IMR-90 (cell line): Measurements from ENCODE around the gene RHOT1. TPM values are rescaled to one million over a fixed set of nuclear protein-coding genes. Genes with fewer than 3 reads are reported as not detected.
"Not testable (repeated sequence)": the region's sequence is repeated elsewhere in the genome, so short reads cannot be mapped to it uniquely, and the experiment has no call there.

Experiments
- ATAC-seq: fragments of 200-7000 bp; cut with Tn5 transposase; 2 replicates; pipeline ENCODE4 v1.9.1; 2020; ENCODE audit warnings: low read depth, mild to moderate bottlenecking, moderate library complexity
- BruUV-seq: library from RNA; stranded (reverse); fragments of 400-500 nt; replicated peaks from 2 replicates; lab custom pipeline; 2021; lab: Mats Ljungman, UMichigan
- CTCF ChIA-PET: fragments of 300-600 bp; formaldehyde crosslinking; extraction: SDS; loops from one replicate; lab custom pipeline; 2021; ENCODE audit warnings: antibody characterized with exemption; lab: Yijun Ruan, JAX
- POLR2A ChIA-PET: fragments of 300-600 bp; sonication (Branson Sonifier 250); formaldehyde crosslinking; loops from one replicate; lab custom pipeline; 2022; ENCODE audit warnings: antibody characterized with exemption; ENCODE audit not compliant: unreplicated experiment; lab: Charles Lee
- DNase-seq: peaks from one replicate; pipeline ENCODE4 v3.0.0; 2013
- H2AFZ ChIP-seq: replicated peaks from 2 replicates; pipeline ENCODE3; 2013; ENCODE audit warnings: low read length, mild to moderate bottlenecking; ENCODE audit not compliant: poor library complexity
- H2AK5ac ChIP-seq: 2 replicates; pipeline ENCODE4 v1.6.1; 2013; ENCODE audit warnings: low read depth, low read length, inconsistent platforms
- H2AK9ac ChIP-seq: replicated peaks from 2 replicates; pipeline ENCODE3; 2013; ENCODE audit warnings: mild to moderate bottlenecking, low read depth, low read length, moderate library complexity; ENCODE audit not compliant: poor library complexity
- H2BK120ac ChIP-seq: 2 replicates; pipeline ENCODE4 v1.6.1; 2013; ENCODE audit warnings: low read depth, low read length, inconsistent platforms
- H2BK15ac ChIP-seq: 3 replicates; pipeline ENCODE4 v1.6.1; 2013; ENCODE audit warnings: low read depth, low read length, inconsistent platforms
- H2BK20ac ChIP-seq: 2 replicates; pipeline ENCODE4 v1.6.1; 2013; ENCODE audit warnings: low read depth, mild to moderate bottlenecking, inconsistent platforms, low read length, moderate library complexity
- H2BK5ac ChIP-seq: 2 replicates; pipeline ENCODE4 v1.6.1; 2013; ENCODE audit warnings: mild to moderate bottlenecking, low read depth, low read length, inconsistent platforms; ENCODE audit not compliant: poor library complexity, severe bottlenecking
- H3K14ac ChIP-seq: replicated peaks from 2 replicates; pipeline ENCODE4 v1.6.1; 2013; ENCODE audit warnings: low read depth, low read length, inconsistent platforms
- H3K18ac ChIP-seq: 2 replicates; pipeline ENCODE4 v1.6.1; 2013; ENCODE audit warnings: low read depth, low read length, control low read depth
- H3K23ac ChIP-seq: 2 replicates; pipeline ENCODE4 v1.6.1; 2013; ENCODE audit warnings: low read depth, low read length, inconsistent platforms
- H3K27ac ChIP-seq: 2 replicates; pipeline ENCODE4 v1.5.1; 2013; ENCODE audit warnings: mild to moderate bottlenecking, control low read depth, low read length; ENCODE audit not compliant: insufficient read depth
- H3K27me3 ChIP-seq: 2 replicates; pipeline ENCODE4 v1.6.1; 2013; ENCODE audit warnings: low read length; ENCODE audit not compliant: control insufficient read depth, insufficient read depth
- H3K36me3 ChIP-seq: 2 replicates; pipeline ENCODE4 v1.6.1; 2013; ENCODE audit warnings: low read length, mixed read lengths; ENCODE audit not compliant: control insufficient read depth, insufficient read depth
- H3K4ac ChIP-seq: 2 replicates; pipeline ENCODE4 v1.6.1; 2013; ENCODE audit warnings: low read depth, low read length, inconsistent platforms
- H3K4me1 ChIP-seq: 2 replicates; pipeline ENCODE4 v1.6.1; 2013; ENCODE audit warnings: low read length, mixed read lengths; ENCODE audit not compliant: control insufficient read depth, insufficient read depth
- H3K4me2 ChIP-seq: 2 replicates; pipeline ENCODE4 v1.6.1; 2013; ENCODE audit warnings: low read depth, mild to moderate bottlenecking, control low read depth, low read length, moderate library complexity
- H3K4me3 ChIP-seq: 2 replicates; pipeline ENCODE4 v1.5.1; 2013; ENCODE audit warnings: low read depth, mild to moderate bottlenecking, control low read depth, low read length, moderate library complexity; ENCODE audit not compliant: insufficient read depth
- H3K56ac ChIP-seq: 2 replicates; pipeline ENCODE4 v1.6.1; 2013; ENCODE audit warnings: low read length, inconsistent platforms; ENCODE audit not compliant: insufficient read depth; ENCODE audit errors: extremely low read depth
- H3K79me1 ChIP-seq, 2 experiments: 2 replicates each; pipeline ENCODE4 v1.6.1; 2013; ENCODE audit warnings: low read length in 2 of 2, inconsistent platforms in 1 of 2, low read depth in 1 of 2
- H3K9ac ChIP-seq: 2 replicates; pipeline ENCODE4 v1.6.1; 2013; ENCODE audit warnings: low read depth, low read length, control low read depth
- H3K9me1 ChIP-seq: 2 replicates; pipeline ENCODE4 v1.6.1; 2013; ENCODE audit warnings: low read length, inconsistent platforms; ENCODE audit not compliant: insufficient read depth
- H3K9me3 ChIP-seq: 2 replicates; pipeline ENCODE4 v1.6.1; 2013; ENCODE audit warnings: low read length; ENCODE audit not compliant: control insufficient read depth, insufficient read depth
- H4K20me1 ChIP-seq: 2 replicates; pipeline ENCODE4 v1.6.1; 2013; ENCODE audit warnings: low read length, inconsistent platforms; ENCODE audit not compliant: insufficient read depth
- H4K5ac ChIP-seq: 2 replicates; pipeline ENCODE4 v1.6.1; 2013; ENCODE audit warnings: mild to moderate bottlenecking, low read depth, low read length, control low read depth
- H4K8ac ChIP-seq, 2 experiments: 2 replicates each; pipeline ENCODE4 v1.6.1; 2013; ENCODE audit warnings: low read depth in 2 of 2, low read length in 2 of 2, control low read depth in 1 of 2, inconsistent platforms in 1 of 2
- H4K91ac ChIP-seq: 2 replicates; pipeline ENCODE4 v1.6.1; 2013; ENCODE audit warnings: low read depth, low read length, inconsistent platforms; ENCODE audit not compliant: insufficient read depth
- BHLHE40 ChIP-seq: fragments of 150-350 bp; IDR thresholded peaks from 2 replicates; pipeline ENCODE4 v1.6.1; 2016; ENCODE audit warnings: mild to moderate bottlenecking, low read depth, low read length
- MAZ ChIP-seq: IDR thresholded peaks from 2 replicates; pipeline ENCODE4 v1.6.1; 2012; ENCODE audit warnings: low read depth, mild to moderate bottlenecking, low read length, improper control_type of control experiment, moderate library complexity, borderline replicate concordance
- NFE2L2 ChIP-seq: fragments of 150-350 bp; IDR thresholded peaks from 2 replicates; pipeline ENCODE4 v1.6.1; 2016; ENCODE audit warnings: low read depth, mild to moderate bottlenecking, low read length
- RCOR1 ChIP-seq: IDR thresholded peaks from 2 replicates; pipeline ENCODE4 v1.6.1; 2012; ENCODE audit warnings: mild to moderate bottlenecking, low read length, improper control_type of control experiment; ENCODE audit not compliant: insufficient replicate concordance
- RFX5 ChIP-seq: IDR thresholded peaks from 2 replicates; pipeline ENCODE4 v1.8.0; 2012; ENCODE audit warnings: low read depth, mild to moderate bottlenecking, low read length, moderate library complexity
- WGBS, 2 experiments: methylation state at CpG; one replicate each; pipeline versions ENCODE4 v1.1.5 to v1.1.7; 2013; ENCODE audit warnings: missing lambda C conversion rate in 2 of 2; ENCODE audit not compliant: insufficient read length in 1 of 2; ENCODE audit errors: extremely low coverage in 2 of 2; 5-methylcytosine and 5-hydroxymethylcytosine counted together
- dilution Hi-C: fragments of 300-500 bp; cut with HindIII; formaldehyde crosslinking; loops from one replicate; pipeline ENCODE4 v1.14.3; 2018; ENCODE audit warnings: low sequenced_read_pairs; ENCODE audit not compliant: unreplicated experiment
- in situ Hi-C: fragments of 300-500 bp; cut with MboI; formaldehyde crosslinking; loops from 3 replicates; pipeline ENCODE4 v1.14.3; 2019; ENCODE audit warnings: low sequenced_read_pairs, inconsistent platforms, mixed read lengths
- intact Hi-C: fragments of 100-400 bp; cut with micrococcal nuclease; formaldehyde crosslinking; loops from 2 replicates; pipeline ENCODE4 v1.10.0; 2022
- polyA plus RNA-seq, 3 experiments: library from polyadenylated mRNA; depleted of rRNA; stranded (reverse); fragments of >200 nt; gene quantifications; 2 replicates each; pipeline ENCODE4 v1.2.3, GENCODE V29; 2012; ENCODE audit warnings: low replicate concordance in 1 of 3
- total RNA-seq: library from RNA; depleted of rRNA; stranded (reverse); fragments of >200 nt; gene quantifications from 2 replicates; pipeline ENCODE4 v1.2.3, GENCODE V29; 2012
- TF ChIP-seq, protein P1 (sequence below): fragments of 150-350 bp; IDR thresholded peaks from 2 replicates; pipeline ENCODE4 v1.6.1; 2017; ENCODE audit warnings: mild to moderate bottlenecking, antibody characterized with exemption, low read length, low read depth
- TF ChIP-seq, protein P2 (sequence below): fragments of 150-350 bp; IDR thresholded peaks from 2 replicates; pipeline ENCODE4 v1.6.1; 2016; ENCODE audit warnings: low read depth, mild to moderate bottlenecking, low read length, moderate library complexity, borderline replicate concordance

The RHOT1 gene
- total and polyA plus RNA-seq, 2 of the 4 experiments (the other 2 are of a cell fraction) = 27.4 to 27.6 TPM

DNA sequence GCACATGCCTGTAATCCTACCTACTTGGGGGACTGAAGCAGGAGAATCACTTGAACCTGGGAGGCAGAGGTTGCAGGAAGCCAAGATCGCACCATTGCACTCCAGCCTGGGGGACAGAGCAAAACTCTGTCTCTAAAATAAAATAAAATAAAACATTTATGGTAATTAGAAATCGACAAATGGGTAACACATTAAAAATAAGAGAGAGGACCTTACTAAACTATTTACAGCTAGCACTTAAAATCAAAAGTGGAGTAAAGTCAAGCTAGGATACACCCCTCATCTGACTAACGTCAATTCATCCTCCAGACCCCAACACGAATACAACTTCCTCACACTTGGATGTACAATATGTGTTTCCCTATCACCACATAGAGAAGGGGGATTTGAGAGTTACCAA is 27.8 kb upstream of the RHOT1 start:
- no TSS peak for BruUV-seq

DNA sequence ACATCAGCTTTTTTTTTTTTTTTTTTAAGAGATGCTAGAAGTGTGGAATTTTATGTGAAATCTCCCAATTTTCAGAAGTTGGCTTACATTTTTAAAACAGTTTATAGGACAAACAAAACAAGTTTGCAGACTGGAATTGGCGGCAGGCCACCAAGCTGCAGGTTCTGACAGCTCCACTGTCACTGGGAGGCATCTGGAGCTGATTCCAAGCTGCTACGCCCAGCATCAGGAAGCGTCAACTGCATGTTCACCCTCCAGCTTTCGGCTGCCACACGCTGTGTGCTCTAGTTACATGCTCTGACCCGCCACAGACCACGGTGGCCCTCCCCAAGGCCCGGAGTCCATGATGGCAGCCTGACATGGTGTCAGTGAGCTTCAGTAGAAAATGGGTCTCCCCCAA is 26.8 kb upstream of the RHOT1 start:
- H3K79me1 ChIP-seq, DNase-seq, H3K4me3 ChIP-seq, BruUV-seq, H3K4me1 ChIP-seq, ATAC-seq, H2AK5ac ChIP-seq, dilution Hi-C loops, H4K20me1 ChIP-seq, H2AFZ ChIP-seq, H3K56ac ChIP-seq, H3K9me3 ChIP-seq, H3K4ac ChIP-seq, POLR2A ChIA-PET, H4K8ac ChIP-seq, H3K36me3 ChIP-seq, H2BK15ac ChIP-seq, H3K9me1 ChIP-seq, H2AK9ac ChIP-seq, H4K91ac ChIP-seq, intact Hi-C loops, H3K27ac ChIP-seq, H3K18ac ChIP-seq, H3K4me2 ChIP-seq, H4K5ac ChIP-seq, H3K23ac ChIP-seq, H2BK5ac ChIP-seq, CTCF ChIA-PET, H2BK120ac ChIP-seq, in situ Hi-C loops, H3K9ac ChIP-seq, H2BK20ac ChIP-seq, H3K14ac ChIP-seq: not testable (repeated sequence)
- WGBS, 2 experiments = 90% methylated on average over 3 of the region's 8 CpGs; no CpG with 5 or more reads in 1 of the 2 experiments
- H3K27me3 ChIP-seq = peaks cover 26% of the 10 kb centered on the region

More for the DNA sequence above, 27.8 kb upstream of the RHOT1 start:
- Histone ChIP-seq H2BK120ac (no peak overlapping the region), H4K20me1 (no peaks in the 10 kb centered on the region), H2AK5ac (no peak overlapping the region), H3K14ac (no peak overlapping the region), H2AFZ (no peak overlapping the region), H3K9ac (no peak overlapping the region), H3K9me3 (no peaks in the 10 kb centered on the region), H3K18ac (no peak overlapping the region), H3K27ac (no peak overlapping the region), H4K5ac (no peak overlapping the region), H3K56ac (no peak overlapping the region), H3K23ac (no peak overlapping the region), H2AK9ac (no peak overlapping the region), H3K4me2 (no peak overlapping the region), H3K27me3 (peaks cover 20% of the 10 kb centered on the region), H2BK15ac (no peak overlapping the region), H3K36me3 (no peaks in the 10 kb centered on the region), H3K4me3 (no peak overlapping the region), H2BK5ac (no peak overlapping the region), H3K9me1 (no peaks in the 10 kb centered on the region), H4K91ac (no peak overlapping the region), H3K4ac (no peak overlapping the region), H3K4me1 (peaks cover 6% of the 10 kb centered on the region; the same call in 1 of the 2 replicates), H4K8ac (no peak overlapping the region), H2BK20ac (no peak overlapping the region), H3K79me1 (no peaks in the 10 kb centered on the region)
- ATAC-seq (no peak), DNase-seq (no peak)
- intact Hi-C loops (no loop called here), dilution Hi-C loops (no loop called here), in situ Hi-C loops (no loop called here)
- POLR2A ChIA-PET = no interaction called here
- no CpG with 5 or more reads among the region's 4 CpGs for WGBS, 2 experiments
- no peak for TF ChIP-seq RFX5
- TF ChIP-seq, protein P1, sequence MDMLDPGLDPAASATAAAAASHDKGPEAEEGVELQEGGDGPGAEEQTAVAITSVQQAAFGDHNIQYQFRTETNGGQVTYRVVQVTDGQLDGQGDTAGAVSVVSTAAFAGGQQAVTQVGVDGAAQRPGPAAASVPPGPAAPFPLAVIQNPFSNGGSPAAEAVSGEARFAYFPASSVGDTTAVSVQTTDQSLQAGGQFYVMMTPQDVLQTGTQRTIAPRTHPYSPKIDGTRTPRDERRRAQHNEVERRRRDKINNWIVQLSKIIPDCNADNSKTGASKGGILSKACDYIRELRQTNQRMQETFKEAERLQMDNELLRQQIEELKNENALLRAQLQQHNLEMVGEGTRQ = no peak
- no peak for TF ChIP-seq BHLHE40
- TF ChIP-seq MAZ = no peak
- TF ChIP-seq, protein P2, sequence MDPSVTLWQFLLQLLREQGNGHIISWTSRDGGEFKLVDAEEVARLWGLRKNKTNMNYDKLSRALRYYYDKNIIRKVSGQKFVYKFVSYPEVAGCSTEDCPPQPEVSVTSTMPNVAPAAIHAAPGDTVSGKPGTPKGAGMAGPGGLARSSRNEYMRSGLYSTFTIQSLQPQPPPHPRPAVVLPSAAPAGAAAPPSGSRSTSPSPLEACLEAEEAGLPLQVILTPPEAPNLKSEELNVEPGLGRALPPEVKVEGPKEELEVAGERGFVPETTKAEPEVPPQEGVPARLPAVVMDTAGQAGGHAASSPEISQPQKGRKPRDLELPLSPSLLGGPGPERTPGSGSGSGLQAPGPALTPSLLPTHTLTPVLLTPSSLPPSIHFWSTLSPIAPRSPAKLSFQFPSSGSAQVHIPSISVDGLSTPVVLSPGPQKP = no peak
- TF ChIP-seq RCOR1 = no peak
- no peak for TF ChIP-seq NFE2L2
- CTCF ChIA-PET = no interaction called here
